HG03565 (cell line): Measurements from ENCODE around the gene LIN52.

Source experiments
- ATAC-seq: cut with Tn5 transposase; IDR thresholded peaks from one replicate; pipeline ENCODE4 v1.9.1; 2021; ENCODE audit warnings: mild to moderate bottlenecking, moderate library complexity; ENCODE audit not compliant: unreplicated experiment

LIN52 gene

DNA sequence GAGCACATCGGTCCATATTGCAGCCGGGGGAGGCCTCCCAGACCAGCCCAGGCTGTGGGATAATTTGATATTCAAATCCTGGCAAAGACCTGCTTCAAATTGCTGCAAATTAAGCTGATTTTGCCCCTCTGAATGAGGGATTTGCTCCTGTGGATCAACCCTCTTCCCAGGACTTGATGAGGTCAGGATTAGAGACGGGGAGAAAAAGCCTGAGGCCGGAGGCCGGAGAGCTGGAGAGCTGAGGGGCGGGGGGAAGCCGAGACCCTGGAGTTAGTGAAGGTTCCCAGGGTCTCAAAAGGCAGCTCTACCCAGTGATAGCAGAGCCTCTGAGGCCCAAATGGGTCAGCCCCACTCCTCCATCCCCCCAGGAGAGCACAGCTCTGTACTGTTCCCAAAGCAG lies 137.0 kb downstream of the LIN52 start:
- ATAC-seq: no peak

- no peak for ATAC-seq
Observed at GRCh38 chr14:74223016-74223415, 138.3 kb downstream of the LIN52 start.

- ATAC-seq: no peak
Observed at GRCh38 chr14:74231784-74232183, 147.0 kb downstream of the LIN52 start.

GRCh38 chr14:74235017-74235416 lies 150.3 kb downstream of the LIN52 start:
- ATAC-seq: no peak

- ATAC-seq: no peak
Observed at GRCh38 chr14:74237441-74237840, 152.7 kb downstream of the LIN52 start.

DNA sequence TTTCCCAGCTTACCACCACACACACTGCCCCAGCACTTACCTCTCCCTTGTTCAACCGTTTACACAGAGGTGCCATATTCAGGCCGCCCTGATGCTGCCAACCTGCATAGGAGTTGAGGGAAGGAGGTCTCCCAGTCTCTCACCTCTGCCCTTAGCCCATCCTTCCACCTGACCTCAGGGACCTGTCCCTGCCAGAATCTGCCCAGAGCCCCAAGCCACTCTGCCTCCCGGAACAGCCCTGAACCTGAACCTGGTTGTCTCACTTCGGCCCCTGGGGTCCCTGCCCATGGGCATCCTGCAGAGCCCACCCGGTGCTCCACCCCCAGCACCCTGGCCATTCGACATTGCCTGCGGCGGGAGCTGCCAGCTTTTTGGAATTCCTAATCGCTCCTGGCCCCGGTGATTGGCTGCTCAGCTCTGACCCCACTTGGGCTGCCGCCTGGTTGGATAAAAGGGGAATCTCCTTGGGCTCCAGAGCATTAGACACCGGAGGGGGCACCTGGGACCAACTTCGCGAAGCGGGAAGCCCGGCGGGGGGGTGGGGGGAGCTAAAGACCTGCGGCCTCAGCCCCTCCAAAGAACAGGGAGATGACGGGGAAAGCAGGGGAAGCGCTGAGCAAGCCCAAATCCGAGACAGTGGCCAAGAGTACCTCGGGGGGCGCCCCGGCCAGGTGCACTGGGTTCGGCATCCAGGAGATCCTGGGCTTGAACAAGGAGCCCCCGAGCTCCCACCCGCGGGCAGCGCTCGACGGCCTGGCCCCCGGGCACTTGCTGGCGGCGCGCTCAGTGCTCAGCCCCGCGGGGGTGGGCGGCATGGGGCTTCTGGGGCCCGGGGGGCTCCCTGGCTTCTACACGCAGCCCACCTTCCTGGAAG lies 154.5 kb downstream of the LIN52 start, which contains the start of gene VSX2:
Gene VSX2 (plus strand): TSS at position 476 of the 874 bp plus-strand sequence. CDS start 113 bp downstream, at position 589.
- no peak for ATAC-seq

DNA sequence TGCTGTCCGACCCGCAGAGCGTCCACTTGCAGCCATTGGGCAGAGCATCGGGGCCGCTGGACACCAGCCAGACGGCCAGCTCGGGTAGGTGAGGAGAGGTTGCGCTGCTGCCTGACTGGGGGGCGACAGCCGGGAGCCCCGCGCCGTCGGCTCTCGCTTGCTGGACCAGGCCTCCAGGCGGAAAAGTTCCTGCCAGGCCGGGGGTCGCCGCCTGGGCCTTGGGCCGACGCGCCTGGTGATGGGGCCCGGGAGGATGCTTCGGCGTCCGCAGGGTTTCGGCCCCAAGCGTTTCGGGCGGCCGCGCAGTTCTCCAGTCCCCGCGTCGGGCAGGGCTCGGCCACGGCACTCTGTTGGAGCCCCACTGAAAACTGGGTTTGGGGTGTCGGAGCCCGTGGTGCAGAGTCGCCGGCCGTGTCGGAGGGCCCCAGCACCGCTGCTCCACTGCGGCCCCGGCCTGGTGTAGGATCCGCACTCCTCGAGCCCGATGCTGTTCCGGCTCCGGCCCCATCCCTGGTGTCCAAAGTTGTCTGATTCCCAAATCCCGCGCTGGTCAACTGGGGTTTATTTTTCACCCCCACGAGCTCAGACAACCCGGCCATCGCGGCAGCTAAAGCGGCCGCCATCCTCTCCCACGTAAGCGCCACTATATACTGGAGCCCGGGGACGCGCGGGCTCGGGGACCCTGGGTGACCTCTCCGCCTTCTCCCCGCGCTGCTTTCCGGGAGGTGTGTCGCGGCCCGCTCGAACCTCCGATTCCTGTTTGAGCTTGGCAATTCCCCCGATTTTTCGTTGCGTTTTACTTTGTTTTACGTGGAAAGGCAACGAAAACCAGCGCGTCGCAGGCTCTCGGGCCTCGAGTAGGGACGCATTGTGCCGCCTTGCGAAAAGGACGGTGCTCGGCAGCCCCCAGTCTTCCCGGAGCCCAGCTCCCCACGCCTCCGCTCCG lies 155.4 kb downstream of the LIN52 start:
- no peak for ATAC-seq

GRCh38 chr14:74240794-74241651 lies 156.3 kb downstream of the LIN52 start:
- no peak for ATAC-seq

DNA sequence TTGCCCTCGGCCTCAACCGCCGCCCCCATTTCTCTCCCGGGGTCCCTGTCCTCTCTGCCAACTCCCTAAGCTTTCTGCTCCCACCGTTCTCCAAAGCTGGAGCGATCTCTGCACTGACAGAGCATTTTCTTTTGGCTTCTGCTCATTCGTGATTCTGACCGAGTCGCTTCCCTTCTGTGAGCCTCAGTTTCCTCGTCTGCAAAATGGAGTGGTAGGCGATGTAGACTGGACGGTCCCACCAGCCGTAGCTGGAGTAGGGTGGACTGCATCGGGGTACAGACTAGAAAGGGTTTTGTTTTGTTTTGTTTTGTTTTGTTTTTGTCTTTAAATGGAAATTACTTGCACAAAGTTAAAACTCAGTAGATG lies 156.9 kb downstream of the LIN52 start:
- no peak for ATAC-seq

DNA sequence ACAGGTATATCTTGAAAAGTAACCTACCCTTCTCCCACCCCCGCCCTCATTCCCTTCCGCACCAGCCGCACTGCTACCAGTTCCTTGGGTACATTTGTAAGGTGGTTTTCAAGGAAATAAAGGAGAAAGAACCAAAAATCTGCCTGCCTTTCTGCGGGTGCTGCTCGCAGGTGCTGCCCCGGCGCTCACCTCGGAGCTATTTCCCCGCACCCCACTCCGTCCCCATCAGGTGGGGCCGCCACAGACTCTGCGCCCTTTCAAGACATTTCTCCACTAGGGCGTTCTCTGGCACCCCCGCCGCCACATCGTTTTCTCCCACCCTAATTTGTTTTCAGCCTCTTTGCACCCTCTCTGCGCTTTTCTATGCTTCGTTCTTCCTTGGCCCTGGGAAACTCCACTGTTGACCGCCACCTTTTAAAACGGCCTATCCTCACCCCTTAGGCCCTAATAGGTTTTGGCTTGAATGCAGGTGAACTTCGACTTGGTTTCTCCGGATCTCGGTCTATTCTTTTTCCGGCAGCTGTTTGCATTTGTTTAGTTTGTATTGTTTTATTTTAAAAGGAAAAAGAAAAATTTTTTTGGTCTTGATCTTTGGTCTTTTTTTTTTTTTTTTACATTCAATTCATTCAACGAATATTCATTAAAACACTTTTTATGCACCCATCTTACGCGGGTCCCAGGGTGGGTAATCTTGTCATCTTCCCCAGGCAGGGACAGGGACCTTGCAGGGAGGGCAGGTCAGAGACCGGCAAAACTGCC lies 157.4 kb downstream of the LIN52 start:
- ATAC-seq: no peak

GRCh38 chr14:74242780-74243042 lies 158.0 kb downstream of the LIN52 start:
- ATAC-seq: no peak

GRCh38 chr14:74243051-74243450 lies 158.3 kb downstream of the LIN52 start:
- ATAC-seq: no peak

DNA sequence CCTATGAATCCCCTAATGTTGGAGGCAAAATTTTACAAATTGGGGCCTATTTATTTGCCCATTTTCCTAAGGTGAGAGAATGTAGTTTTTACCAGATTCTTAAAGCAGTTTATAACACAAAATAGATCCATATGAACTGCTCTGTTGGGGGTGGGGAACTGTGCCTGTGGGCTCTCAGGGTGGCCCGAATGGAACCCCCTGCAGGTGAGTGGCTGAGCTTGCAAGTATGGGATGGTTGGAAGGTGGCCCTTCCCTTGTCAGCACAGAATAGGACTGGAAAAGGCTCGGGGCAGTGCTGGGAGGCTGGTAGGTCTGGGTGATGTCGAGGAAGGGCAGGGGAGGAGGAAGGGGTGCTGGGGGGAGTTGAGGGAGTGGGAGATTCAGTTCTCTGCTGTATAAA lies 159.4 kb downstream of the LIN52 start:
- ATAC-seq: no peak

- no peak for ATAC-seq
Observed at GRCh38 chr14:74245292-74245691, 160.5 kb downstream of the LIN52 start.

DNA sequence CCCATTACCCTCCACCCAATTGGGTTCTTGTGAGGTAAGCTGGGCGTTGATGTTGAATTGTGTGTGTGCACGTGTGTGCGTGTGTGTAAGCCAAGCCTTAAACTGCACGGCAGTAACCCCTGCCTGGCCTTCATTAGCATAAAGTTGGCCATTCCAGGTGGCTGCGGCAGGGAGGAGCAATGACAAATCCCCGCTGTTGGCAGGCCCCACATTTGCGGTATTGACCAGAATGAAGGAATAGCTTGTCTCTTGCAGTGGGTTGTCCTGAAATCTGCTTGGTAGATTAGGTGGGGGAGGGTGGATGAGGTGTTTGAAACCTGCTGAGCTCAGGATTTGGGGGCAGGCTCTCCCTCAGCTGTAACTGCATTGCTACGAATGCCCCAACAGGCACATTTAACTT lies 161.8 kb downstream of the LIN52 start:
- no peak for ATAC-seq

GRCh38 chr14:74248017-74248416 lies 163.3 kb downstream of the LIN52 start:
- no peak for ATAC-seq

DNA sequence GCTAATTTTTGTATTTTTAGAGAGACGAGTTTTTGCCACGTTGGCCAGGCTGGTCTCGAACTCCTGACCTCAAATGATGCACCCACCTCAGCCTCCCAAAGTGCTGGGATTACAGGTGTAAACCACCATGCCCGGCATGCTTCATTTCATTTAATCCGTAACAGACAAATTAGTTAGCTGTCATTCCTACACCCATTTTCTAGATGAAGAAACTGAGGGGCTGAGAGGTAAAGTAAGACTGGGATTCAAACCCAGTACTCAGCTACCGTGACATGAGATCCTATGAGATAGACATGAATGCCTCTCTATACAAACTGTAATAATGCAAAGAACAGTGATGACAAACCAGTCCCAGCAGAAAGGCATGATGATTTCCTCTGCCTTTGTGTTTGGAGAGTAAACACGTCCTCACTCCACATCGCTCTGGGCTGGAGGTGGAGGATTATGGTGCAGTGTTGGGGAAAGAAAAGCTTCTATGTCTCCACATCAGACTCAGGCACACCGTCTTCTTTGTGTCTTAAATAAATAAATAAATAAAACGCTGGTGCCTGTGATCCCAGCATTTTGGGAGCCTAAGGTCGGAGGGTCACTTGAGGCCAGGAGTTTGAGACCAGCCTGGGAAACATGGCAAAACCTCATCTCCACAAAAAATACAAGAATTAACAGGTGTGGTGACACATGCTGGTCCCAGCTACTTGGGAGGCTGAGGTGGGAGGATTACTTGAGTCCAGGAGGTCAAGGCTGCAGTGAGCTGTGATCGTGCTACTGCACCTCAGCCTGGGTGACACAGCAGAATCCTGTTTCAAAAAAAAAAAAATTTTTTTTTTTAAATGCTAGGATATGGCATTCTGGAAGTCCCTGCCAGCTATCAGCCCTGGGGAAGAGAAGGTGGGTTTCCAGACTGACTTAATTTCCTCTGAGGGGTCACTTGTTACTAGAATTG lies 164.9 kb downstream of the LIN52 start:
- no peak for ATAC-seq
